OCI-LY1 (cell line): ENCODE measurements around the gene ARPC5L.

Experiments
- H2AFZ ChIP-seq: fragments of 200-600 bp; sonication (generic), shearing (Covaris generic); 2 replicates; pipeline ENCODE4 v1.6.0; 2014; ENCODE audit warnings: antibody characterized with exemption, mild to moderate bottlenecking, low read length
- H3F3A ChIP-seq: fragments of 200-600 bp; sonication (generic), shearing (Covaris generic); 2 replicates; pipeline ENCODE4 v1.6.0; 2014; ENCODE audit warnings: mild to moderate bottlenecking, antibody characterized with exemption, low read length, moderate library complexity; ENCODE audit not compliant: insufficient read depth
- H3K27ac ChIP-seq: fragments of 200-600 bp; sonication (generic); 2 replicates; pipeline ENCODE4 v1.5.1; 2014; ENCODE audit warnings: low read length, mixed run types, mild to moderate bottlenecking, low read depth; ENCODE audit not compliant: poor library complexity, severe bottlenecking
- H3K27me3 ChIP-seq: fragments of 200-600 bp; sonication (generic); 2 replicates; pipeline ENCODE4 v1.6.0; 2014; ENCODE audit warnings: antibody characterized with exemption, mild to moderate bottlenecking, low read length, moderate library complexity; ENCODE audit not compliant: insufficient read depth
- H3K36me3 ChIP-seq: fragments of 200-600 bp; sonication (generic); 2 replicates; pipeline ENCODE4 v1.6.1; 2014; ENCODE audit warnings: mild to moderate bottlenecking, antibody characterized with exemption, low read length, moderate library complexity, mixed read lengths; ENCODE audit not compliant: insufficient read depth
- H3K4me1 ChIP-seq: fragments of 200-600 bp; sonication (generic); 2 replicates; pipeline ENCODE4 v1.5.1; 2014; ENCODE audit warnings: mild to moderate bottlenecking, low read length, moderate library complexity; ENCODE audit not compliant: insufficient read depth, severe bottlenecking
- H3K4me2 ChIP-seq: fragments of 200-600 bp; sonication (generic), shearing (Covaris generic); 2 replicates; pipeline ENCODE4 v1.6.1; 2014; ENCODE audit warnings: low read length
- H3K4me3 ChIP-seq: fragments of 200-600 bp; sonication (generic); 2 replicates; pipeline ENCODE4 v1.5.1; 2014; ENCODE audit warnings: low read length, low read depth, mild to moderate bottlenecking, mixed read lengths; ENCODE audit not compliant: poor library complexity, severe bottlenecking
- H3K79me2 ChIP-seq: fragments of 200-600 bp; shearing (Covaris generic); 2 replicates; pipeline ENCODE4 v1.6.1; 2016; ENCODE audit warnings: mixed run types, low read length, mixed read lengths; ENCODE audit not compliant: insufficient read depth
- H3K9ac ChIP-seq: fragments of 200-600 bp; sonication (generic), shearing (Covaris generic); 2 replicates; pipeline ENCODE4 v1.6.1; 2014; ENCODE audit warnings: mild to moderate bottlenecking, low read length, mixed read lengths
- H3K9me2 ChIP-seq: fragments of 200-600 bp; sonication (generic), shearing (Covaris generic); 2 replicates; pipeline ENCODE4 v1.6.1; 2014; ENCODE audit warnings: low read depth, mild to moderate bottlenecking, low read length, mixed read lengths
- H3K9me3 ChIP-seq: fragments of 200-600 bp; shearing (Covaris generic); 2 replicates; pipeline ENCODE4 v1.6.1; 2014; ENCODE audit warnings: low read length, mixed read lengths
- H4K20me1 ChIP-seq: fragments of 200-600 bp; sonication (generic), shearing (Covaris generic); 2 replicates; pipeline ENCODE4 v1.6.0; 2016; ENCODE audit warnings: mild to moderate bottlenecking, low read length; ENCODE audit not compliant: insufficient read depth
- EZH2 ChIP-seq: fragments of 200-600 bp; sonication (generic), shearing (Covaris generic); IDR thresholded peaks from 2 replicates; pipeline ENCODE4 v1.8.0; 2017; ENCODE audit warnings: borderline replicate concordance, mixed run types, mild to moderate bottlenecking, antibody characterized with exemption, low read length, moderate library complexity, mixed read lengths
- TF ChIP-seq, protein P1 (sequence below): fragments of 200-600 bp; sonication (generic), shearing (Covaris generic); IDR thresholded peaks from 2 replicates; pipeline ENCODE4 v1.5.1; 2017; ENCODE audit warnings: mild to moderate bottlenecking, antibody characterized with exemption, low read length, moderate library complexity, mixed read lengths

Gene ARPC5L

GRCh38 chr9:124861342-124862229, at the start of gene ARPC5L, which contains the start of gene RPL35:
Gene ARPC5L (plus strand): TSS chr9:124862130. CDS start chr9:124869291, 7,161 bp downstream.
Gene RPL35 (minus strand): TSS chr9:124861957. CDS start chr9:124861912, 45 bp downstream.
- peak within 1 kb of the TSS; percentile 95 for H3K9ac ChIP-seq
- H3K79me2 ChIP-seq: peaks cover 17% of the 10 kb centered on the region
- H3K36me3 ChIP-seq: peaks cover 50% of the 10 kb centered on the region
- TF ChIP-seq, protein P1, sequence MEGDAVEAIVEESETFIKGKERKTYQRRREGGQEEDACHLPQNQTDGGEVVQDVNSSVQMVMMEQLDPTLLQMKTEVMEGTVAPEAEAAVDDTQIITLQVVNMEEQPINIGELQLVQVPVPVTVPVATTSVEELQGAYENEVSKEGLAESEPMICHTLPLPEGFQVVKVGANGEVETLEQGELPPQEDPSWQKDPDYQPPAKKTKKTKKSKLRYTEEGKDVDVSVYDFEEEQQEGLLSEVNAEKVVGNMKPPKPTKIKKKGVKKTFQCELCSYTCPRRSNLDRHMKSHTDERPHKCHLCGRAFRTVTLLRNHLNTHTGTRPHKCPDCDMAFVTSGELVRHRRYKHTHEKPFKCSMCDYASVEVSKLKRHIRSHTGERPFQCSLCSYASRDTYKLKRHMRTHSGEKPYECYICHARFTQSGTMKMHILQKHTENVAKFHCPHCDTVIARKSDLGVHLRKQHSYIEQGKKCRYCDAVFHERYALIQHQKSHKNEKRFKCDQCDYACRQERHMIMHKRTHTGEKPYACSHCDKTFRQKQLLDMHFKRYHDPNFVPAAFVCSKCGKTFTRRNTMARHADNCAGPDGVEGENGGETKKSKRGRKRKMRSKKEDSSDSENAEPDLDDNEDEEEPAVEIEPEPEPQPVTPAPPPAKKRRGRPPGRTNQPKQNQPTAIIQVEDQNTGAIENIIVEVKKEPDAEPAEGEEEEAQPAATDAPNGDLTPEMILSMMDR: peak; percentile 30; the same call in 1 of the 2 replicates
- TF ChIP-seq EZH2: no peak
- H2AFZ ChIP-seq: no peak within 1 kb of the TSS
- no peaks in the 10 kb centered on the region for H3K9me3 ChIP-seq
- H3F3A ChIP-seq: 0 out of 2 replicates have a peak, but pooled peaks cover 10% of the 10 kb centered on the region
- H3K4me1 ChIP-seq: peaks cover 45% of the 10 kb centered on the region
- H3K4me2 ChIP-seq: peak within 1 kb of the TSS; percentile 95
- H3K27me3 ChIP-seq: no peaks in the 10 kb centered on the region
- H3K4me3 ChIP-seq: peak within 1 kb of the TSS; percentile 96
- H3K27ac ChIP-seq: peak within 1 kb of the TSS; percentile 71
- no peaks in the 10 kb centered on the region for H3K9me2 ChIP-seq
- H4K20me1 ChIP-seq: no peaks in the 10 kb centered on the region

DNA sequence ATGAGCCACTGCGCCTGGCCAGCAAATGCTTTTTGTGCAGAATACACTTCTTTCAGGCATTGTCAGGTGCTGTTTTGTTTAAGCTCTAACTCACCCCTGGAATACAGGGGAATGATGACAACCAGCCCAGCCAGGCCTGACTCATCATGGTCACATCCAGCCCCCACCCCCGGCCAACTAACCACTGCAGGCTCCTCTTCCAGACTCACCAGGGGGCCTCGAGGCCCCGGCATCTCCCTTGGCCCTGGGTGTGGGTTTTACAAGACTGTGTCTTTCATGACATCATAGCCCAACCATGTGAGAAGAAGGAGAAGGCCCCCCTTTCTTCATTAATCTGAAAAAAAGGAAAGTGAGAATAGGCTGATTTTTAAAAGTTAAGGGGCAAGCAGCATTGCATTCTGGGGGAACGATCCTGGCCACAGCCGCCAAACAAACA, 49.5 kb upstream of the ARPC5L start:
- no peak overlapping the region for H3K4me2 ChIP-seq
- no peak overlapping the region for H3K4me3 ChIP-seq

GRCh38 chr9:124813041-124813440, 48.9 kb upstream of the ARPC5L start:
- H3K4me2 ChIP-seq: no peak overlapping the region

More for the DNA sequence above, 49.5 kb upstream of the ARPC5L start:
- Histone ChIP-seq H3K4me1 (no peaks in the 10 kb centered on the region), H3K9ac (no peak overlapping the region), H3K27me3 (no peaks in the 10 kb centered on the region), H3K36me3 (0 out of 2 replicates have a peak, but pooled peaks cover 3% of the 10 kb centered on the region), H2AFZ (no peak overlapping the region), H3K9me3 (no peaks in the 10 kb centered on the region), H3K79me2 (no peaks in the 10 kb centered on the region), H3K27ac (no peak overlapping the region), H4K20me1 (no peaks in the 10 kb centered on the region), H3F3A (no peaks in the 10 kb centered on the region), H3K9me2 (no peaks in the 10 kb centered on the region)
- TF ChIP-seq, protein P1: no peak
- no peak for TF ChIP-seq EZH2

More at GRCh38 chr9:124813041-124813440, 48.9 kb upstream of the ARPC5L start:
- Histone ChIP-seq H3F3A (no peaks in the 10 kb centered on the region), H2AFZ (no peak overlapping the region), H3K4me1 (peaks cover under 1% of the 10 kb centered on the region), H3K27me3 (no peaks in the 10 kb centered on the region), H3K4me3 (no peak overlapping the region), H3K9me2 (no peaks in the 10 kb centered on the region), H3K36me3 (0 out of 2 replicates have a peak, but pooled peaks cover 3% of the 10 kb centered on the region), H3K9ac (no peak overlapping the region), H3K79me2 (no peaks in the 10 kb centered on the region), H4K20me1 (no peaks in the 10 kb centered on the region), H3K27ac (no peak overlapping the region), H3K9me3 (no peaks in the 10 kb centered on the region)
- TF ChIP-seq, protein P1: no peak
- no peak for TF ChIP-seq EZH2
